Measurements from ENCODE around the gene HNRNPL.

GRCh38 chr19:38869836-38870607 is 20.2 kb upstream of the HNRNPL start:
- TF ChIP-seq, protein P1, sequence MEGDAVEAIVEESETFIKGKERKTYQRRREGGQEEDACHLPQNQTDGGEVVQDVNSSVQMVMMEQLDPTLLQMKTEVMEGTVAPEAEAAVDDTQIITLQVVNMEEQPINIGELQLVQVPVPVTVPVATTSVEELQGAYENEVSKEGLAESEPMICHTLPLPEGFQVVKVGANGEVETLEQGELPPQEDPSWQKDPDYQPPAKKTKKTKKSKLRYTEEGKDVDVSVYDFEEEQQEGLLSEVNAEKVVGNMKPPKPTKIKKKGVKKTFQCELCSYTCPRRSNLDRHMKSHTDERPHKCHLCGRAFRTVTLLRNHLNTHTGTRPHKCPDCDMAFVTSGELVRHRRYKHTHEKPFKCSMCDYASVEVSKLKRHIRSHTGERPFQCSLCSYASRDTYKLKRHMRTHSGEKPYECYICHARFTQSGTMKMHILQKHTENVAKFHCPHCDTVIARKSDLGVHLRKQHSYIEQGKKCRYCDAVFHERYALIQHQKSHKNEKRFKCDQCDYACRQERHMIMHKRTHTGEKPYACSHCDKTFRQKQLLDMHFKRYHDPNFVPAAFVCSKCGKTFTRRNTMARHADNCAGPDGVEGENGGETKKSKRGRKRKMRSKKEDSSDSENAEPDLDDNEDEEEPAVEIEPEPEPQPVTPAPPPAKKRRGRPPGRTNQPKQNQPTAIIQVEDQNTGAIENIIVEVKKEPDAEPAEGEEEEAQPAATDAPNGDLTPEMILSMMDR (IDR thresholded peaks at IDR 0.05; ENCODE audit: poor library complexity, severe bottlenecking) = peak; percentile 56
- TF ChIP-seq RAD21 (conservative IDR thresholded peaks at IDR 0.05) (peak; percentile 15), EZH2 (IDR thresholded peaks at IDR 0.05; ENCODE audit: borderline replicate concordance, insufficient read depth, low read length, poor library complexity, severe bottlenecking) (no peak), TAF1 (IDR thresholded peaks at IDR 0.05; ENCODE audit: low read depth) (no peak)

Measured in neural cell (in vitro differentiated cells).